ENCODE data around the gene CDH13.

CDH13 gene

GRCh38 chr16:83599789-83600462 lies 973.2 kb downstream of the CDH13 start:
- no peak for DNase-seq

- DNase-seq, result no peak
Observed at GRCh38 chr16:83602761-83603722, 976.3 kb downstream of the CDH13 start.

GRCh38 chr16:83603723-83604570 lies 977.2 kb downstream of the CDH13 start:
- DNase-seq, result no peak

- DNase-seq, result no peak
Observed at GRCh38 chr16:83606486-83607030, 979.8 kb downstream of the CDH13 start.

- no peak for DNase-seq
Observed at GRCh38 chr16:83609178-83609577, 982.4 kb downstream of the CDH13 start.

- DNase-seq, result no peak
Observed at GRCh38 chr16:83615141-83615952, 988.6 kb downstream of the CDH13 start.

GRCh38 chr16:83615953-83616350 lies 989.2 kb downstream of the CDH13 start:
- no peak for DNase-seq

- DNase-seq, result no peak
Observed at GRCh38 chr16:83619381-83620150, 992.8 kb downstream of the CDH13 start.

- DNase-seq, result no peak
Observed at GRCh38 chr16:83622010-83622409, 995.2 kb downstream of the CDH13 start.

- DNase-seq, result no peak
Observed at GRCh38 chr16:83623091-83623730, 996.4 kb downstream of the CDH13 start.

- DNase-seq, result no peak
Observed at GRCh38 chr16:83623892-83624291, 997.1 kb downstream of the CDH13 start.

GRCh38 chr16:83624429-83625120 lies 997.8 kb downstream of the CDH13 start:
- DNase-seq, result no peak

- no peak for DNase-seq
Observed at GRCh38 chr16:83626204-83626603, 999.4 kb downstream of the CDH13 start.

- no peak for DNase-seq
Observed at GRCh38 chr16:83626676-83627075, 999.9 kb downstream of the CDH13 start.

GRCh38 chr16:83627996-83628395 lies 1001.2 kb downstream of the CDH13 start:
- no peak for DNase-seq

- DNase-seq, result no peak
Observed at GRCh38 chr16:83629426-83629825, 1002.7 kb downstream of the CDH13 start.

GRCh38 chr16:83629836-83630235 lies 1003.1 kb downstream of the CDH13 start:
- no peak for DNase-seq

GRCh38 chr16:83630979-83631378 lies 1004.2 kb downstream of the CDH13 start:
- DNase-seq, result no peak

- no peak for DNase-seq
Observed at GRCh38 chr16:83633286-83633685, 1006.5 kb downstream of the CDH13 start.

- DNase-seq, result no peak
Observed at GRCh38 chr16:83648347-83648746, 1021.6 kb downstream of the CDH13 start.
